Left lobe of liver (tissue), 2 donors: ENCODE measurements around the gene MAP2K2. TPM values are rescaled to one million over a fixed set of nuclear protein-coding genes. Genes with fewer than 3 reads are reported as not detected.

Experiments used
- ATAC-seq: fragments of 200-7000 bp; cut with Tn5 transposase; one replicate; pipeline ENCODE4 v1.9.1; 2020; ENCODE audit warnings: mild to moderate bottlenecking, moderate library complexity
- DNase-seq: peaks from one replicate; pipeline ENCODE4 v3.0.0-alpha.2; 2020; ENCODE audit warnings: low spot score
- total RNA-seq: library from RNA; stranded (reverse); gene quantifications from one replicate; pipeline ENCODE4 v1.2.1, GENCODE V29; 2021
- donor health status: DM: no; HTN: no; CAD: no; lungs with moderate emphysema.
- donor health status: DM: no; HTN: yes; CAD: no.

MAP2K2 gene
- total RNA-seq, 1 donor from 2014 or later = 63.1 TPM

- no peak for ATAC-seq
Observed at GRCh38 chr19:4046946-4047683, 76.8 kb downstream of the MAP2K2 start.

GRCh38 chr19:4046362-4046691 lies 77.6 kb downstream of the MAP2K2 start:
- DNase-seq = no peak

More at GRCh38 chr19:4046946-4047683, 76.8 kb downstream of the MAP2K2 start:
- peak; percentile 44 for DNase-seq

GRCh38 chr19:4045597-4046361 lies 78.1 kb downstream of the MAP2K2 start:
- ATAC-seq (no peak), DNase-seq (no peak)

More at GRCh38 chr19:4046362-4046691, 77.6 kb downstream of the MAP2K2 start:
- no peak for ATAC-seq

- no peak for DNase-seq
- ATAC-seq = no peak
Observed at GRCh38 chr19:4044990-4045465, 78.9 kb downstream of the MAP2K2 start.

- ATAC-seq (no peak), DNase-seq (no peak)
Observed at GRCh38 chr19:4043966-4044715, 79.8 kb downstream of the MAP2K2 start.

GRCh38 chr19:4043401-4043800 lies 80.5 kb downstream of the MAP2K2 start:
- no peak for ATAC-seq

GRCh38 chr19:4042731-4043082 lies 81.2 kb downstream of the MAP2K2 start:
- ATAC-seq (peak; percentile 7), DNase-seq (no peak)

More at GRCh38 chr19:4043401-4043800, 80.5 kb downstream of the MAP2K2 start:
- DNase-seq = no peak

- DNase-seq (no peak), ATAC-seq (peak; percentile 16)
Observed at GRCh38 chr19:4042064-4042730, 81.7 kb downstream of the MAP2K2 start.

Other genes starting within 250 kb of the MAP2K2 start
- not detected for gene ATCAY, start 243.4 kb downstream of the MAP2K2 start, total RNA-seq
- not detected for gene NMRK2, start 191.1 kb downstream of the MAP2K2 start, total RNA-seq
- gene DAPK3, start 153.0 kb downstream of the MAP2K2 start, total RNA-seq = 20.4 TPM
- 1,272 TPM for gene EEF2, start 138.7 kb downstream of the MAP2K2 start, total RNA-seq
- 13.6 TPM for gene PIAS4, start 116.4 kb downstream of the MAP2K2 start, total RNA-seq
- 33.3 TPM for gene ZBTB7A, start 57.2 kb downstream of the MAP2K2 start, total RNA-seq
- gene CREB3L3, start 29.5 kb upstream of the MAP2K2 start, total RNA-seq = 52.0 TPM
- 11.1 TPM for gene SIRT6, start 58.4 kb upstream of the MAP2K2 start, total RNA-seq
- gene ANKRD24, start 58.6 kb upstream of the MAP2K2 start, total RNA-seq = 5.6 TPM
- gene EBI3, start 105.4 kb upstream of the MAP2K2 start, total RNA-seq = 1.3 TPM
- gene YJU2, start 123.0 kb upstream of the MAP2K2 start, total RNA-seq = 8.1 TPM
- 8.8 TPM for gene SHD, start 155.1 kb upstream of the MAP2K2 start, total RNA-seq
- 0.25 TPM for gene TMIGD2, start 178.3 kb upstream of the MAP2K2 start, total RNA-seq
- gene FSD1, start 180.5 kb upstream of the MAP2K2 start, total RNA-seq = 1.3 TPM
- gene STAP2, start 214.7 kb upstream of the MAP2K2 start, total RNA-seq = 31.8 TPM
- 24.2 TPM for gene MPND, start 219.4 kb upstream of the MAP2K2 start, total RNA-seq